H1 (cell line): ENCODE results near the gene IL13RA1. TPM values are rescaled to one million over a fixed set of nuclear protein-coding genes. Genes with fewer than 3 reads are reported as not detected.
A peak's percentile ranks its signal among the peaks of the same experiment; 100 is the strongest.

Source experiments
- CTCF ChIA-PET: fragments of 300-600 bp; sonication (Branson Sonifier 250); formaldehyde crosslinking; loops from one replicate; lab custom pipeline; 2021; ENCODE audit not compliant: partially characterized antibody; lab: Charles Lee
- POLR2A ChIA-PET: fragments of 300-600 bp; sonication (Branson Sonifier 250); formaldehyde crosslinking; loops from one replicate; lab custom pipeline; 2021; ENCODE audit warnings: inconsistent platforms; ENCODE audit not compliant: partially characterized antibody; lab: Charles Lee
- DNase-seq, 2 experiments: peaks; one replicate each; pipeline versions ENCODE4 v3.0.0 to v3.0.0-alpha.2; 2010 to 2022; ENCODE audit warnings: low spot score in 2 of 2, low read depth in 1 of 2, mixed read lengths in 1 of 2
- FAIRE-seq: peaks from 2 replicates; lab custom pipeline; 2011; peaks lifted over from hg19 to GRCh38; lab: Jason Lieb, UNC
- H2AFZ ChIP-seq: 2 replicates; pipeline ENCODE4 v1.8.1; 2012; ENCODE audit warnings: low read length, inconsistent platforms
- H2AK5ac ChIP-seq: 2 replicates; pipeline ENCODE4 v1.6.1; 2013; ENCODE audit warnings: low read depth, low read length
- H2BK120ac ChIP-seq: replicated peaks from 2 replicates; pipeline ENCODE3; 2013; ENCODE audit warnings: low read depth, low read length, inconsistent platforms
- H2BK12ac ChIP-seq: 2 replicates; pipeline ENCODE4 v1.6.1; 2013; ENCODE audit warnings: low read depth, low read length
- H2BK15ac ChIP-seq: 2 replicates; pipeline ENCODE4 v1.6.1; 2013; ENCODE audit warnings: low read length
- H2BK20ac ChIP-seq: 2 replicates; pipeline ENCODE4 v1.6.1; 2013; ENCODE audit warnings: low read length
- H2BK5ac ChIP-seq: 2 replicates; pipeline ENCODE4 v1.6.1; 2013; ENCODE audit warnings: low read depth, low read length
- H3K14ac ChIP-seq: 2 replicates; pipeline ENCODE4 v1.6.1; 2013; ENCODE audit warnings: inconsistent platforms; ENCODE audit not compliant: insufficient read length
- H3K18ac ChIP-seq: 2 replicates; pipeline ENCODE4 v1.6.1; 2013; ENCODE audit warnings: low read length; ENCODE audit errors: extremely low read depth
- H3K23ac ChIP-seq: 2 replicates; pipeline ENCODE4 v1.6.1; 2013; ENCODE audit warnings: inconsistent platforms; ENCODE audit not compliant: insufficient read length
- H3K23me2 ChIP-seq: 2 replicates; pipeline ENCODE4 v1.6.1; 2013; ENCODE audit warnings: low read depth, low read length
- H3K27ac ChIP-seq: 2 replicates; pipeline ENCODE4 v1.6.1; 2011; ENCODE audit warnings: low read depth, low read length, inconsistent platforms
- H3K27me3 ChIP-seq, 4 experiments: replicated peaks in 1 of 4; 1 replicate in 1 of 4; 2 replicates in 3 of 4; pipeline versions ENCODE4 v1.6.1 to v1.8.1; 2011 to 2013; ENCODE audit warnings: low read length in 3 of 4, mild to moderate bottlenecking in 3 of 4, inconsistent platforms in 2 of 4, mixed read lengths in 2 of 4, moderate library complexity in 1 of 4; ENCODE audit not compliant: control insufficient read depth in 3 of 4, insufficient read depth in 3 of 4; ENCODE audit errors: extremely low read depth in 1 of 4
- H3K36me3 ChIP-seq, 4 experiments: 2 replicates each; pipeline versions ENCODE4 v1.6.1 to v1.8.1; 2011 to 2013; ENCODE audit warnings: mild to moderate bottlenecking in 4 of 4, low read length in 3 of 4, moderate library complexity in 2 of 4, control low read depth in 1 of 4, inconsistent platforms in 1 of 4; ENCODE audit not compliant: insufficient read depth in 4 of 4, control insufficient read depth in 2 of 4
- H3K4ac ChIP-seq: replicated peaks from 2 replicates; pipeline ENCODE3; 2013; ENCODE audit warnings: low read length, low read depth, mixed read lengths, inconsistent platforms; ENCODE audit not compliant: insufficient read length
- H3K4me1 ChIP-seq, 4 experiments: replicated peaks in 1 of 4; 1 replicate in 1 of 4; 2 replicates in 3 of 4; pipeline versions ENCODE4 v1.6.1 to v1.8.1; 2011 to 2013; ENCODE audit warnings: low read length in 3 of 4, inconsistent platforms in 2 of 4, mixed read lengths in 1 of 4; ENCODE audit not compliant: insufficient read depth in 4 of 4, control insufficient read depth in 3 of 4
- H3K4me2 ChIP-seq, 2 experiments: 2 replicates each; pipeline versions ENCODE4 v1.6.1 to v1.8.1; 2011 to 2013; ENCODE audit warnings: low read depth in 2 of 2, low read length in 2 of 2, control low read depth in 1 of 2, inconsistent platforms in 1 of 2, mild to moderate bottlenecking in 1 of 2; ENCODE audit not compliant: insufficient read depth in 1 of 2
- H3K4me3 ChIP-seq, 4 experiments: fragments of 200-600, 300-600 bp in 1 of 4; sonication (generic), shearing (Covaris generic), sonication (Bioruptor Twin) in 1 of 4; 2 replicates each; pipeline versions ENCODE4 v1.5.1 to v1.8.1; 2011 to 2016; ENCODE audit warnings: low read length in 4 of 4, low read depth in 3 of 4, control low read depth in 2 of 4, inconsistent platforms in 2 of 4, mild to moderate bottlenecking in 2 of 4, mixed read lengths in 1 of 4, moderate library complexity in 1 of 4; ENCODE audit not compliant: insufficient read depth in 2 of 4; ENCODE audit errors: extremely low read depth in 1 of 4
- H3K56ac ChIP-seq: replicated peaks from 2 replicates; pipeline ENCODE3; 2013; ENCODE audit warnings: low read depth, mild to moderate bottlenecking, mixed read lengths, low read length, inconsistent platforms; ENCODE audit not compliant: insufficient read length
- H3K79me1 ChIP-seq: 2 replicates; pipeline ENCODE4 v1.6.1; 2013; ENCODE audit warnings: low read depth, low read length, control low read depth
- H3K79me2 ChIP-seq, 2 experiments: 2 replicates each; pipeline versions ENCODE4 v1.6.1 to v1.8.1; 2012 to 2013; ENCODE audit warnings: low read length in 2 of 2, mild to moderate bottlenecking in 2 of 2, inconsistent platforms in 1 of 2; ENCODE audit not compliant: insufficient read depth in 2 of 2, control insufficient read depth in 1 of 2
- H3K9ac ChIP-seq, 4 experiments: replicated peaks in 1 of 4; 1 replicate in 1 of 4; 2 replicates in 3 of 4; pipeline versions ENCODE4 v1.6.1 to v1.8.1; 2011 to 2013; ENCODE audit warnings: low read depth in 3 of 4, low read length in 3 of 4, control low read depth in 2 of 4, mild to moderate bottlenecking in 2 of 4, moderate library complexity in 2 of 4, inconsistent platforms in 1 of 4; ENCODE audit errors: extremely low read depth in 1 of 4
- H3K9me3 ChIP-seq, 2 experiments: 2 replicates each; pipeline versions ENCODE4 v1.6.1 to v1.8.1; 2012 to 2013; ENCODE audit warnings: mild to moderate bottlenecking in 2 of 2, moderate library complexity in 2 of 2, control low read depth in 1 of 2, inconsistent platforms in 1 of 2, low read depth in 1 of 2, low read length in 1 of 2, mixed read lengths in 1 of 2; ENCODE audit not compliant: insufficient read depth in 2 of 2
- H4K20me1 ChIP-seq, 2 experiments: replicated peaks in 1 of 2; 2 replicates each; pipeline versions ENCODE3 to v1.8.1; 2011 to 2013; ENCODE audit warnings: inconsistent platforms in 2 of 2, low read length in 2 of 2, mild to moderate bottlenecking in 1 of 2; ENCODE audit not compliant: insufficient read depth in 2 of 2, control insufficient read depth in 1 of 2
- H4K5ac ChIP-seq: 2 replicates; pipeline ENCODE4 v1.6.1; 2013; ENCODE audit warnings: low read length, low read depth, mixed read lengths, inconsistent platforms; ENCODE audit not compliant: insufficient read length
- H4K8ac ChIP-seq: 2 replicates; pipeline ENCODE4 v1.8.0; 2013; ENCODE audit warnings: mild to moderate bottlenecking, moderate library complexity, low read length, inconsistent platforms; ENCODE audit not compliant: insufficient read depth; ENCODE audit errors: extremely low read depth
- H4K91ac ChIP-seq: replicated peaks from 2 replicates; pipeline ENCODE3; 2013; ENCODE audit warnings: low read length, mixed read lengths, inconsistent platforms; ENCODE audit not compliant: insufficient read length
- MAFK ChIP-seq: IDR thresholded peaks from 2 replicates; pipeline ENCODE4 v1.6.1; 2012; ENCODE audit warnings: low read depth, mild to moderate bottlenecking, improper control_type of control experiment, low read length
- PHF8 ChIP-seq: fragments of 200-600 bp; sonication (generic); conservative IDR thresholded peaks from 2 replicates; pipeline ENCODE4 v1.7.1; 2012; ENCODE audit warnings: low read depth, mild to moderate bottlenecking, inconsistent platforms, low read length, moderate library complexity
- SP2 ChIP-seq: IDR thresholded peaks from 2 replicates; pipeline ENCODE4 v1.6.1; 2012; ENCODE audit warnings: mild to moderate bottlenecking, low read length, inconsistent platforms
- SUZ12 ChIP-seq: fragments of 200-600 bp; sonication (generic); IDR thresholded peaks from 2 replicates; pipeline ENCODE4 v1.6.1; 2012; ENCODE audit warnings: mild to moderate bottlenecking, inconsistent platforms, low read length, moderate library complexity, mixed read lengths
- WGBS, 2 experiments: shearing (Covaris generic) in 1 of 2; methylation state at CpG; one replicate each; pipeline versions ENCODE4 v1.1.6 to v1.1.7; 2013 to 2015; ENCODE audit warnings: low lambda C conversion rate in 2 of 2, mixed read lengths in 2 of 2, inconsistent platforms in 1 of 2, low coverage in 1 of 2, missing lambda C conversion rate in 1 of 2; ENCODE audit not compliant: insufficient replicate concordance in 2 of 2, insufficient coverage in 1 of 2, insufficient read length in 1 of 2; ENCODE audit errors: extremely low coverage in 1 of 2, missing lambda C conversion rate in 1 of 2; 5-methylcytosine and 5-hydroxymethylcytosine counted together
- polyA plus RNA-seq, 7 experiments: library from polyadenylated mRNA; depleted of rRNA in 3 of 7; stranded (reverse) in 5 of 7; unstranded in 2 of 7; fragments of >200 nt in 5 of 7; fragments of 200-250 nt in 2 of 7; gene quantifications; 1 replicate in 5 of 7; 2 replicates in 1 of 7; 4 replicates in 1 of 7; pipeline versions ENCODE4 v1.2.1 to v1.2.3, GENCODE V29; 2011 to 2013; ENCODE audit warnings: missing spikeins in 2 of 7, mixed read lengths in 2 of 7
- total RNA-seq: library from RNA; stranded (reverse); fragmentation: NEBNext Ultra II Directional; extraction: Animal tissue kit (Norgen Biotek cat#: 25700); gene quantifications from 2 replicates; pipeline ENCODE4 v1.2.1, GENCODE V29; 2021

IL13RA1 gene
- total and polyA plus RNA-seq, 2 of the 8 experiments (the other 6 are each of a cell fraction or from before 2014, with no cell fraction given) = 3.3 to 9.4 TPM

GRCh38 chrX:118727686-118728339 lies 407 bp downstream of the IL13RA1 start:
- Histone ChIP-seq H3K56ac (peak overlapping the region; percentile 30), H3K4me1 (peaks cover 2 to 9% (median 3%) of the 10 kb centered on the region in 4 experiments; a peak in 4 of 7 replicates), H4K20me1 (no peaks in the 10 kb centered on the region), H4K91ac (no peak overlapping the region), H2BK120ac (no peak overlapping the region), H3K4ac (no peak overlapping the region), H4K8ac (no peak overlapping the region; the same call in 1 of the 2 replicates), H2AFZ (no peak overlapping the region), H2BK12ac (no peak overlapping the region), H3K79me2 (no peaks in the 10 kb centered on the region), H2BK15ac (no peak overlapping the region), H3K36me3 (no peaks in the 10 kb centered on the region), H3K9ac (peak overlapping the region in 1 of 4 experiments; percentile 49; a peak in 1 of 7 replicates), H2AK5ac (no peak overlapping the region), H3K14ac (no peak overlapping the region), H3K27me3 (peaks cover 0 to 16% (median 8%) of the 10 kb centered on the region in 4 experiments; a peak in 5 of 7 replicates), H2BK5ac (no peak overlapping the region), H4K5ac (no peak overlapping the region), H3K23ac (no peak overlapping the region), H3K4me3 (peak overlapping the region; percentile 40 to 63 (median 42)), H3K4me2 (peak overlapping the region; percentile 73 to 78), H3K23me2 (peaks cover 4% of the 10 kb centered on the region; the same call in 1 of the 2 replicates), H3K9me3 (no peaks in the 10 kb centered on the region), H3K18ac (no peak overlapping the region), H3K27ac (no peak overlapping the region), H3K79me1 (no peaks in the 10 kb centered on the region), H2BK20ac (no peak overlapping the region)
- WGBS, 2 experiments = 8% methylated on average over 15 of the region's 73 CpGs; no CpG with 5 or more reads in 1 of the 2 experiments
- ChIA-PET POLR2A (no interaction called here), CTCF (no interaction called here)
- DNase-seq (no peak), FAIRE-seq (no peak)
- TF ChIP-seq SP2 (no peak), SUZ12 (peak; percentile 43; the same call in 1 of the 2 replicates), MAFK (no peak), PHF8 (peak; percentile 33; the same call in 1 of the 2 replicates)
